ENCODE measurements around the gene WHAMM.
"Not testable (repeated sequence)": the region's sequence is repeated elsewhere in the genome, so short reads cannot be mapped to it uniquely, and the experiment has no call there.

The WHAMM gene

DNA sequence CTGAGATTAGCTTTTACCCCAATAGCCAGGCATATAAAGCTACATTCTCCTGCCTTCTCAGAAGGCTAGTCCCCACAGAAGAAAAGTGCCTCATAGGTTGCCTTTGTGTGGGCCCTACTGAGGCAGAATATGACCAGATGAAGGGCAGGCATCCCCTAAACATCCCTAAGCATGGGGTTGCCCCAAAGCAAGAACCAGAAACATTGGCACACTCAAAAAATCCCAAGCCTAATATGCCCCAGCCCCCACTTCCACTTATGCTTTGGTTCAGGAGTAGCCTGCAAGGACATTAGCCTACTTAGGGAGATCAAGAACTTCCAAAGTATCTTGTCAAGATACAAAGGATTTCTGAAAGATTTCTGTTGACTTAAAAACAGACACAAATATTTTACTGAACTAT lies 29.7 kb downstream of the WHAMM start:
- no peak for DNase-seq

DNA sequence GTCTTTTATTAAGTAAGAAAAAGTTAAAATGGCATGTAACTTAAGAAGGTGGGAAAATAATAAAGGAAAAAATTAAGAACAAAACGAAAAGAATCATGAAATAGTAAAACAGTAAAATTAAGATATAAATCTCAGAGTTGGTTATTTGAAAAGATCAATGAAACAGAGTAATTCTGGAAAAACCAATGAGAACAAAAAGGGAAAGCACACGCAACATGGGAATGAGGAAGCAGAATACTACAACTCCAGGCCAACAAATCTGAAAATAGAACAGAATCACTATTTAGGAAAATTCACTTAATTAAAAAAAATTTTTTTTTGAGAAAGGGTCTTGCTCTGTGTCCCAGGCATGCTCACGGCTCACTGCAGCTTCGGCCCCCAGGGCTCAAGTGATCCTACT lies 30.7 kb downstream of the WHAMM start:
- no peak for DNase-seq

DNA sequence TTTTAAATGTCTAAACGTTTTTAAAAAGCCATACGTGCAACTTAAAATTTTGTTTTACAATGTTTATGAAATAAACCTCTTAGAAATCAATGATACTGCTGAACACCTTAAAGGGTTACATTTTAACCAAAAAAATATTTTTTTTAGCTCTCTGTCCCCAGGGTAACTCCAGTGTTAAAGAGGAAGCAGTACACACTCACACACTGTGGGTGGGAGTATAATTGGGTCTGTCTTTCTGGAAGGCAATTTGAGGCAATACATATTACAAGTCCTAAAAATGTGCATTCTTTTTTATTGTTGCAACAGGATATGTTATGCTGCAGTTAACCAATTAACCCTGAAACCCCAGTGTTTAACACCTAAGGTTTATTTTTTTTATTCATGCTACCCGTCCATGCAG lies 34.1 kb downstream of the WHAMM start:
- no peak for DNase-seq

DNA sequence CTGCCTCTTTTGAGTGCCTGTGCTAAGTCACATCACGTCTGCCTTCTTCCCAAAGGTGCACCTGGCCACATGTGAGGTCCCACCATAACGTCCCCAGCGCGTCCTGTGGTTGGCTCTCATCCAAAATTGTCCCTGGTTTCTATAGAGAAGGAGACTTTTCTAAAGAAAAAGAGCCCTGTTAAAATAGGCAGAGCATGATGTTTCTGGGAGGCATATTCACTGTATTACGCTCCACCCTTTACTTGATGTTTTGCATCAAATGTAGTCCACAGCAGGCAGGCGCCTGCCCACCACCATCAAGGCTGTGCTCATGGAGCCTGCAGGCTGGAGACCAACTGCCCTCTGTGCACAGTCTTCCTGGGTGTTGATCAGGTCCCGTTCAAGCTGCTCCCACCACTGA lies 36.3 kb downstream of the WHAMM start:
- DNase-seq, result no peak

DNA sequence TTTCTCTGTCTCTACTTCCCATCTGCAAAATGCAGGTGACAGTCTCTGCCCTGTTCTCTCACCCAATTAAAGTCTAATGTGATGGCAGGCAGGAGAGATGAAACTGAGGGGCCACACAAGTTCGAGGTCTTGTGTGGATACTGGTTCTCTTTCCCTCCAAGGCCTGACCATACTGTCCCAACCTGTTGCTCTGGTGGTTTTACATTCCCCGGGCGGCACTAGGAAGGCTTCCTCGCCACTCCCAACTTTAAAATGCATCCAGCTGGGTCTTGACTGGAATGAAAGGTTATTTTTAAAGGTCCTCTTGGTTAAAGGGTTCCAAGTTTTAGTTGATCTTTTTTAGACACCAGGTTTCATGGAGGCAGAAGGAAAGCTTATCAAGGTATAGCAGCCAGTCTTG lies 37.2 kb downstream of the WHAMM start:
- no peak for DNase-seq

DNA sequence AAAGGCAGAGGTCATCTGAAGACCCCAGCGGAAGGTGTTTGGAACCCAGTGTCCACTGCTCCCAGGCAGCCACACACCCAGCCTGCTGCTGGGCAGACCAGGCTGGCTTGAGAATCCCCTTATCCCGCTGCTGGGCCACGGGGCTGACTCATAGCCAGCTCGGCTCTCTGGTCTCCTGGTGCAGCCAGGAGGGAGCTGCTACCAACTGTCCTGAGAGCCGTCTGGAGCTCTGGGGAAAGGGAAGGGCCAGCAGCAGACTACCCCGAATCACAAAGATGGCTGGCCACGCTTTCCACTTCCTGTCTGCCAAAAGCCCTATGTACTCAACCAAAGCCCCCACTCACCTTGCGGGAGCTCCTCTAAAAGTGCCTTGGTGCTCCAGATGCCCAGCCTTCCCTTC lies 38.3 kb downstream of the WHAMM start:
- no peak for DNase-seq

DNA sequence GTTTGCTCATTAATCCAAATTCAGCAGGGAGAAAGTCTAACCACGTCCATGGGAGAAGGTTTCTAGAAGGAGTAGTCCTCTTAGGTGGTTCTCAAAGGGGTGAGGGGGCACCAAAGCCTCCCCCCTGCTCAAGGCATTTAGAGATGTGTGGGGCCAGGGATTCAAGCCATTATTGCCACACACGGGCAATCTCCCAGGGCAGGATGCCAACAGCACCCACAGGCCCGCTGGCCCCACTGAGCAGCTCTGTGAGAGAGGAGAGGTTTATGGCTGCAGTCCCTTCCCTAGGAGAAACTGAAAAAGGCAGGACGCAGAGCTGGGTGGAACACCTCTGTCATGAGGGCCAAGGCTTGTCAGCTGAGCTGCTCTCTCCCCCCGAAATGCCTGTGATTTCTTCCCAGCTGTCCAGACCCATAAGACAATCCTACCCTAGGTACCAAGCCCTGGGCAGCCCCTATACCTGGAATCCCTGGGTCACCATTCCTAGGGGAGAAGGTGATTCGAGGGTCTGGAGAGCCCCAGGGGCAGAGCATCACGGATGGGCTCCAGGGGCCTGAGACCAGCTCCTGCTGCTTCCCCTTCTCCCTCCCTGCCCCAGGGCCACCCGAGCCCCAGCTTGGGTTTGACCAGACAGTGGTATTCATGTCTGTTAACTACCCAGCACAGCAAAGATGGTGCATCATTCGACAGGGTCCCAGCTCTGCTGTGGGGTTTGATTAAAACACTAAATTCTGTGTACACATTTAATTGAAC lies 39.0 kb downstream of the WHAMM start:
- DNase-seq, result no peak

DNA sequence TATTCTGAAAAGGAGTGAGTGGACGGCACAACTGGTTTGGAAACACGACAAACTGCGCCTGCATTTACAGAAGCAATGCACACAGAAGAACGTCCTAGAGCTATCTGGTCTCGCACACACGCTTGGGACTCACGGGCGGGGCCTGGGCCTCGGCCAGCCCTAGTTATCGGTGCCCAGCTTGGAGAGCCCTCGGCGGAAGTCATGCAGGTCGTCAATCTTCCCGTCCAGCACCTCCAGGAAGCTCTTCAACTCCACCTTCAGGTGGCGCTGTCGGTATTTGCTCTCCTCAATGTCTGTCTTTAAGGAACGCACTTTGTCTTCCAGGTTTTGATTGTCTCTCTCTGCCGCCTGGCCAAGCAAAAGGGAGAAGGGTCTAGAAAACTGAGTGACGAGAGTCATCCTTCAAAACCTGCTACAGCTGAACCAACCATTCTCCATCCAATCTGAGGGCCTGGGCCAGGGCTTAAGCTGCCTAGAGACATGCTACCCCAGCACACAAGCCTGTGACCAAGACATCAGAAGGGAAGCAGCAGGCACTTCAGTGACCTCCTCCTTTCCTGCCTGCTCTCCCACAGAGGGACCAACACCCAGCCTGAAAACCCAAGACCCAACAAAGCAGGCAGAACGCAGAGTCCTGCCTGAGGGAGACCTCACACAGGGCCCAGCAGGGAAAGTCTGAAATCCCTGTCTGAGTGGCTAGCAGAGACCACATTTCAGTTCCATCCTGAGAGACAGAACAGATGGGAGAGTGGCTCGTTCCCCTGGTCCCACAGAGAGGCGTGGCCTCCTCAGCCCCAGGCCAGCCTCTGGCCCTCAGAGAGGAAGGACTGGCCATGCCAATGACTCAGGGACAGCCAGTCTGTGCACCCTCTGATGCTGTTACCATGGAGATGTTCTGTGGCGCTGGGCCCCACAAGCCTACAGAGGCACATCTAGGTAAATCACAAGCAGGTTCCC lies 40.4 kb downstream of the WHAMM start:
- no peak for DNase-seq

DNA sequence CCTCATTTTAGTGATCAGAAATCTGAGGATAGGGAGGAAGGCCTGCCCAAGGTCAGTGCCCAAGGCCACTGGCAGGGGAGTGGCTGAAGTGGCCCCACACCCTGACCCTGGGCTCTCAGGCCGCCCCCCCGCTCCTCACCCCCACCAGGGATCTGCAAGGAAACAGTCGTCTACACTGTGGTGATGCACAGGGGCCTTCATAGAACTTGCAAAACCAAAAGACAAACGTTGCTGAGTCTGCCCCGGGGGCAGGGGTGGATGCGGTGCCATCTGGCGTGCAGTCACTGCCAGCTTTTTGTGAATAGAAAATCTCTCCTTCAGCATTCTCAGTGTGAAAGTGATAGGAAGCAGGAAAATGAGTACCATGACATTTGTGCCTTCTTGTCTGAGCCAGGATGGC lies 41.3 kb downstream of the WHAMM start:
- DNase-seq, result no peak

DNA sequence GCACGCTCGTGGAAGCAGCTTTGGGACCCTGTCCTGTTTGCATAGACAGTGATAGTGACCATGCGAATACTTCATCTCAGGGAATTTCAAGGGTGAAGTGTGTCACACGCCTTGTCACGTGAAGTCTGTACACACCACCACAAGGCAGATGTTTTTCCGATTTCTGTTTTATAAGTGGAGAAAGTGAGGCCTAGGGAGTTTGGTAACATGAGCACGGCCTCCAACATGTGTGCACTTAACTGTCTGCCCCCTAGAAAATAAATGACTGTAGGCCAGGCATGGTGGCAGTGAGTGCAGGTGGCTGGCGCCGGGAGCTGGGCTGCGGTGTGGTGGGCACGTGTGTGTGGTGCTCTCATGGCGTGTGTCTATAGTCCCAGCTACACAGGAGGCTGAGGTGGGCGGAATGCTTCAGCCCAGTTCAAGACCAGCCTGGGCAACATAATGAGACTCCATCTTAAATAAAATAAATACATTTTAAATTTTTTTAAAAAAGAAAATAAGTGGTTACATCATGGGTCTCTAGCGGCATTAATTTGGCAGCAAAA lies 42.0 kb downstream of the WHAMM start:
- no peak for DNase-seq

DNA sequence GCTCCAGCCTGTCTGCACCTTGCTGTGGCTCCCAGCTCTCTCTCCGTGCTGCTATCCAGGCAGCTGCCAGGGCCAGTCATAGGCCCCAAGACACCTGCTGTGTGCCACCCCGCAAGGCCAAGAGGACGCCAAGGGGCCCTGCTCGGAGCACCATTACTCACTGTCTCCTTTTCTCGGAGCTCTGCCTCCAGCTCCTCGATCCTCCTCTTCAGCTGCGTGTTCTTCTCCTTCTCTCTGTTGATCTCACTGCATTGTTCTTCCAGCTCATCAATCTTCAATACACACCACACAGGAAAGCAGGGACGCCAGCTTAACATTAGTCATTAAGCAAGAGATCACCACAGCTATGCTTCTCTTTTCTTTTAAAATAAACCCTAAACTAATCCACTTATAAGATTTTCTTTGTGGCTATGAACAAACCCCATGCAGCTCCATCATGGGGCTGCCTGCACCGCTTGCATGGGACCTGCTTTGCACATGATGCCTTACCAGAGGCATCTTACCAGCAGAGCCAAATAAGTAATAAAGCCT lies 42.6 kb downstream of the WHAMM start:
- DNase-seq, result no peak

DNA sequence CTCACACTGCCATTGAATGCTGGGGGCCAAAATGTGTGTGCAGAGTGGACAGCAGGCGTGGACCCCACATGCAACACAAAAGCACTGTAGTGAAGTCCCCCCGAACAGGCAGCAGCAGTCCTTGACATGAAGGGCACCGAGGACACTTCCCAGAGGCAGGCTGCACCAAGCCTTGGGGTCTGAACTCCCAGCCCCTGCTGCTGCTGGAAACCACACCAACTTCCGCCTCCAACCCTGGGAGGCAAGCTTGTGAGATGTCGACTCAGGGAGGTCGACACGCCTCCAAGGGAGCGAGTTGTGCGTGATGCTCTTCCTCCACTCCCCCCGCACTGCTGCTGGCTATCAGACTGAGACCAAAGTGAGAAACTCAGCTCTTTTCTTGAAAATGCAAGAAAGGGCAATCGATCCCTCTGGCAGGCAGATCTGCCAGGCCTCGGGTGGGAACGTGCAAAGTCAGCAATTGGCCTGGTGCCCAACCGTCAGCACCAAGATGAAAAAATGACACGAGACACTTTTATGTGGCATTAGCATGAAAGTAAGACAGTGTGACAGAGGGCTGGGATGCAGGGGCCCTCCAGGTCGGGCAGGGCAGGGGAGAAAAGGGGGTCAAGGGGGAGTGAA lies 43.6 kb downstream of the WHAMM start:
- DNase-seq, result no peak

DNA sequence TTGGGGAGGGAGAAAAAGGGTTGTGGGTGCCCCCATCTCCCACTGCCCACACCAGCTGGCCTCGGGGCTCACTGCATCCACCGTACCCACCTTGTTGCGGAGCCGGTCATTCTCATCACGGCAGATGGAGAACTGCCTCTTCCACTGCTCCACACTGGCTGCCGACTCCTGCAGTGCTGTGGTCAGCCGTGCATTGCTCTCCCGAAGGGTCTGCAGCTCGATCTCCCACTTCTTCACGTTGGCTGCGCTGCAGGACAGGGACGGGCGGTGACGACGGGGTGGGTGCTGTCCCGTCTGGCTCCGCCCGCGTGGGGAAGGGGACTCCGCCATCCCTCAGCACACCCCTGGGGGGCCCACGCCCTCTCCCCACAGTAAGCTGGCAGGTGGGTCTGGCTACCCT lies 45.1 kb downstream of the WHAMM start:
- DNase-seq, result no peak

DNA sequence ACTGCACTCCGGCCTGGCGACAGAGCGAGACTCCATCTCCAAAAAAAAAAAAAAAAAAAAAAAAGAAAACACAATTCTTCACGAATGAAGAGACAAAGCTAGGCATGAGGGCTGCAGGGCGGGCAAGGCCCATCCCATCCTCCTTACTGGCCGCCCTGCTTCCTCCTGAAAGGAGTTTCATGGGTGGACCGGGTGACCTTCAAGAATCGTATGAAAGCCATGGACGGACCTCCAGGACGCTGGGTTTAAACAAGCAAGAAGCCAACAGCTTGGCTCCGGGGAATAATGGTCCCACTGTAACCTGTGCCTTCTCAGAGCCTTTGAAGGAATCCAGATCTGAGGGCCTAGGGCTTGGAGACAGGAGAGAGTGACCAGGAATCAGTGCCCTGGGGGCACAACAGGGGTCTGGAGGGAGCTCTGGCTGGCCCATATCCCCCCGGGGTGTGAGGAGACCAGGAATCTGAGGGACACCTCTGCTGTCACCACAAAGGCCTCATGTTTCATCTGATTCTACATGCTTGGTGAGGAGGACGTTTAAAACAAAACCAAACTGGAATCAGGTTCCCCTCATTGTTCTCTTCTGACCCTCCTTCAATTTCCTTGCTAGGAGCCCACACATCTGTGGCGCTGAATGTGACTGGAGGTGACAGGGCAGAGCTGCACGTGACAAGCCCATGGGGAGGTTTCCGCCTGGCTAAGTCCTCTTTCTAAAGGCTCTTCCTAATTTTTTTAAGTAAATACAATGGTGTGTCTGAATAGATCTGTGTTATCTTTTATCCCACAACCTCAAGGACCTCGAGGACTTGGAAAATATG lies 46.1 kb downstream of the WHAMM start:
- DNase-seq, result no peak

DNA sequence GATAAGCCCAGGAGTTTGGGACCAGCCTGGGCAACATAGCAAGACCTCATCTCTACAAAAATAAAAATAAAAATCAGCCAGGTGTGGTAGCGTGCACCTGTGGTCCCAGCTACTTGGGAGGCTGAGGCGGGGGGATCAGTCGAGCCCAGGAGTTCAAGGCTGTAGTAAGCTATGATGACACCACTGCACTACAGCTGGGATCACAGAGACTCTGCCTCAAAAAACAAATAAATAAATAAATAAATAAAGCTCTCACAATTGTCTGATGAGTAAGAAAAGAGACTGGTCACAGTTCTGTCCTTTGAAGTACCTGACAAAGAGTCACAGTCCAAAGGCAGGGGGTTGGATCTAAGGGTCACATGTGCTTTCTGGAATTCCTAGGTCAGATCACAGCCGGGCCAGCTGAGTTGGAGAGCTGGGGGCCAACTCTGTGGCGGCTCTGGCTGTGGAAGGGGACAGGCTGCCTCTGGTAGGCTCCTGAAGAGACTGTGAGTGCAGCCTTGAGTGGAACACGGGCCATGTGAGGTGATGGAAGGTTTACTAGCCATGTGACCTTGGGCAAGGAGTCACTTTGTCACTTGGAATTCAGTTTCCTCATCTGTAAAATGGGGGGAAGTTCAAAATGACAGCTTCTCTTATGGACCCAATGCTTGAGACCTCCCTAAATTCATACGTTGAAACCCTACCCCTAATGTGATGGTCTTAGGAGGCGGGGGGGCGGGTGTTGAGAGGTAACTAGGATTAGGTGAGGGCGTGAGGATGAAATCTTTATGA lies 47.2 kb downstream of the WHAMM start:
- DNase-seq, result no peak

DNA sequence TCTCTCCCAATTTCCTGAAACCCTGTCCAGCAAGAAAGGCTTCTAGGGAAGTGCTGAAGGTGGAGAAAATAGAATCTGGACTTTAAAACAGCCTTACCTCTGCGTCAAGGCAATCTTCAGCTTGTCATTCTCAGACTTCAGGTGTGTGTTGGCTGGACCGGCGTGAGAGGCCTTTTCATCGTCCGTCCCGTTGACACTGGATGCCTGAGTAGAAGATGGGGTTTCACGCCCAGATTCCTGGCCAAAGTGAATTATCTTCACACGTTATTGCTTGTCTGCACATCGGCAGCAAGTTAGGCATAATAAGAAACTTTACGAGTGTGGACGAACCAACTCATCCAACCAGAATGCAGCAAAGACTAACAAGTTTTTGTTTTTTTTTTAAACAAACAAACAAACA lies 49.5 kb downstream of the WHAMM start:
- no peak for DNase-seq

DNA sequence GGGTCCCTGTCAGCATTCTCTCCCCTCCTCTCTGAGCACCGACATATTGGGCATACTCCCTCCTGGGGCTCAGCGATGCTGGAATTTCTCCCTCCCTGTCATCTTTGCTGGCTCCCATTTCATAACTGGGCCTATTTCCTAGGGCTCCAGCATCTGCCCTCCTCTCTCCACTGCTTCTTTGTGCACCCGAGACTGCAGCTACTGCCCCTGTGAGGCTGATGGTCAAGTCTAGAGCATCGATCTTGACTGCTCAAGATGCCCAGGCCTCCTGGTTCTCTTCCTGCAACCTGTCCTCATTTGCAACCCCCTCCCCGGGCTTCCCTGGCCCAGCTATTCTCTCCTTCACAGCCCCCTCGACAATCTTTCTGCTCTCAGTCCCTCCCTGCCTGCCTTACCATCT lies 53.5 kb downstream of the WHAMM start:
- no peak for DNase-seq

DNA sequence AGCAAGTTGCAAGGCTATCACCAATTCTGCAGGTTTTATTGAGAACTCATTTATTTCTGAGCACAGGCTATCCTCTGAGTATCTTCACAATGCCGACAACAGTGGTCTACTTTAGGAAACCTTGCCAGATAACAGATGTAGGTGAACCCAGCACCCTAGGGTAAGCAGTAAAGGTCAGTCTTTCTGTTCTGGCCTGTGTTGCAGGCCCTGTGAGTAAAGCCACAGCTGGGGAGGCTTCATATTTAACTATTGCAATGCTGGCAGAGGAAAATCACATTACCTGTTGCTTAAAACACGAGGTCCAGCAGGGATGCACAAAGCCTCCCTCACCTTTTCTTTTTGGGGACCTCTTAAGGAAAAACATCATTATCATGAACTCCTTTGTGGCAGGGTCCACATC lies 55.5 kb downstream of the WHAMM start:
- DNase-seq, result no peak

DNA sequence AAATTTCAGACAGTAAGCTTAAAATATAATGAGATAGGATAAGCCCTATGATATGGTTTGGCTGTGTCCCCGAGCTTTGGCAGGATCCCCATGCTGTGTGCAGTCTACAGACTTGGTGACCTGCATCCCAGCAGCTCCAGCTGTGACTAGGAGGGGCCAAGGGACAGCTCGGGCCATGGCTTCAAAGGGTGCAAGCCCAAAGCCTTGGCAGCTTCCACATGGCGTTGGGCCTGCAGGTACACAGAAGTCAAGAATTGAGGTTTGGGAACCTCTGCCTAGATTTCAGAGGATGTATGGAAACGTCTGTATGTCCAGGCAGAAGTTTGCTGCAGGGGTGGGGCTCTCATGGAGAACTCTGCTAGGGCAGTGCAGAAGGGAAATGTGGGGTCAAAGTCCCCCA lies 56.2 kb downstream of the WHAMM start:
- not testable (repeated sequence) for DNase-seq

DNA sequence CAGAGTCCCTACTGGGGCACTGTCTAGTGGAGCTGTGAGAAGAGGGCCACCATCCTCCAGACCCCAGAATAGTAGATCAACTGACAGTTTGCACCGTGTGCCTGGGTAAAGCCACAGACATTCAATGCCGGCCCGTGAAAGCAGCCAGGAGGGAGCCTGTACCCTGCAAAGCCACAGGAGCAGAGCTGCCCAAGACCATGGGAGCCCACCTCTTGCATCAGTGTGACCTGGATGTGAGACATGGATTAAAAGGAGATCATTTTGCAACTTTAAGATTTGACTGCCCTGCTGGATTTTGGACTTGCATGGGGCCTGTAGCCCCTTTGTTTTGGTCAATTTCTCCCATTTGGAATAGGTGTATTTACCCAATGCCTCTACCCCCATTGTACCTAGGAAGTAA lies 56.6 kb downstream of the WHAMM start:
- not testable (repeated sequence) for DNase-seq

DNA sequence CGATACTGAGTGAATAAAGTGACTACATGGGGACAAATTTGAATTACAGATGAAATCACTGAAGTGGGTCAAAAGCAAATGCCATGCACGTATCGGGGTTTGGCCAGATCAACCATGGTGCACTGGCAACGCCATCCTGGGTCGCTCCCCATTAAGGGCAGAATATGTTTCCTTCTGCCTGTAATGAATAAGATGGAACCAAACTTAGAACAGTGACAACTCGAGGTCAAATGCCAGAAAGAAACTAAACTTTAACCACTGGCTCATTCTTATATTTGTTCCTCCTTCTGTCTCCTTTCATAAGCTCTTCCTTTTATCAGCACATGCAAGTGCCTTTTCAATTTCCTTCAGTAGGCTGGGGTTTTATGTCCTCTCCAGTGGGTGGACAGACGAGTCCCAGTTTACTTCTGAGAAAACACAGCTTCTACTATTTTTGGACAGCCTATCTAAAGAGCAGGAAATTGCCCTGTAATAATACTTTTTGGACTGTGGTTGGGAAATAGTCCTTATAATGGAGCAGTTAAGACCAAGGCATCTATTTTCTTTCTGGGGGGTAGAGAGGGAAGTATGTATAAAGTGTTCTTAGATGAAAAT lies 61.4 kb downstream of the WHAMM start:
- no peak for DNase-seq
